OCI-LY7 (cell line): ENCODE measurements around the gene LYRM1.

Experiments
- EZH2phosphoT487 ChIP-seq: fragments of 200-600 bp; sonication (generic); IDR thresholded peaks from 2 replicates; pipeline ENCODE4 v1.6.1; 2018; ENCODE audit warnings: low read depth, borderline replicate concordance, mild to moderate bottlenecking, mixed run types, antibody characterized with exemption, low read length, moderate library complexity, mixed read lengths
- TF ChIP-seq, protein P1 (sequence below): fragments of 200-600 bp; sonication (generic); conservative IDR thresholded peaks from 2 replicates; pipeline ENCODE4 v1.5.1; 2014; ENCODE audit warnings: mild to moderate bottlenecking, antibody characterized with exemption, low read length, moderate library complexity, mixed read lengths

DNA sequence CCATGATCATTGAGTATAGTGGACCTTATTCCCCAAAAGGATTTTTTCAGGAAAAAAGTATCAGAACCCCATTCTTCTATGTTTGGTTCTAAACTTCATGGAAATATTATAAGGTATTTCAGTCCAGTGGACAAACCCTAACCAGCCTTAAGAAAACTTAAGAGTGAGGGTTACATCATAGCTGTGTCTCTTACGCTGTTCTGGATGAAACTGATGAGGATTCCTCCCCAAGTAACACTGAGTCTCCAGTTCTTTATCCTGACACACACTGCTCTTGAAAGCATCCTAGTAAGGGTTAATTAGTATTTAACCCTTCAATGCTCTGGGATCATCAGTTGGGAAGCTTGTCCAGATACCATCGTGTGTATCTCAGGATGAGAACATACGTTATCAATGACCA, 5.0 kb downstream of the LYRM1 start:
- TF ChIP-seq, protein P1, sequence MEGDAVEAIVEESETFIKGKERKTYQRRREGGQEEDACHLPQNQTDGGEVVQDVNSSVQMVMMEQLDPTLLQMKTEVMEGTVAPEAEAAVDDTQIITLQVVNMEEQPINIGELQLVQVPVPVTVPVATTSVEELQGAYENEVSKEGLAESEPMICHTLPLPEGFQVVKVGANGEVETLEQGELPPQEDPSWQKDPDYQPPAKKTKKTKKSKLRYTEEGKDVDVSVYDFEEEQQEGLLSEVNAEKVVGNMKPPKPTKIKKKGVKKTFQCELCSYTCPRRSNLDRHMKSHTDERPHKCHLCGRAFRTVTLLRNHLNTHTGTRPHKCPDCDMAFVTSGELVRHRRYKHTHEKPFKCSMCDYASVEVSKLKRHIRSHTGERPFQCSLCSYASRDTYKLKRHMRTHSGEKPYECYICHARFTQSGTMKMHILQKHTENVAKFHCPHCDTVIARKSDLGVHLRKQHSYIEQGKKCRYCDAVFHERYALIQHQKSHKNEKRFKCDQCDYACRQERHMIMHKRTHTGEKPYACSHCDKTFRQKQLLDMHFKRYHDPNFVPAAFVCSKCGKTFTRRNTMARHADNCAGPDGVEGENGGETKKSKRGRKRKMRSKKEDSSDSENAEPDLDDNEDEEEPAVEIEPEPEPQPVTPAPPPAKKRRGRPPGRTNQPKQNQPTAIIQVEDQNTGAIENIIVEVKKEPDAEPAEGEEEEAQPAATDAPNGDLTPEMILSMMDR = no peak
- TF ChIP-seq EZH2phosphoT487 = no peak
